H9 (cell line): Measurements from ENCODE around the gene MED20. TPM values are rescaled to one million over a fixed set of nuclear protein-coding genes. Genes with fewer than 3 reads are reported as not detected.

Experiments used
- DNase-seq: peaks from one replicate; pipeline ENCODE4 v3.0.0-alpha.2; 2017
- H2AFZ ChIP-seq: one replicate; pipeline ENCODE4 v1.6.1; 2013; ENCODE audit warnings: mild to moderate bottlenecking, low read length, control low read depth, moderate library complexity
- H2AK5ac ChIP-seq: 2 replicates; pipeline ENCODE4 v1.6.1; 2013; ENCODE audit warnings: low read length, control low read depth, mixed read lengths; ENCODE audit not compliant: insufficient read length
- H2BK120ac ChIP-seq: one replicate; pipeline ENCODE4 v1.6.1; 2013; ENCODE audit warnings: low read depth, mild to moderate bottlenecking, low read length, control low read depth, inconsistent platforms; ENCODE audit not compliant: poor library complexity, severe bottlenecking
- H2BK12ac ChIP-seq: 2 replicates; pipeline ENCODE4 v1.6.1; 2013; ENCODE audit warnings: low read length, control low read depth, mixed read lengths, low read depth; ENCODE audit not compliant: insufficient read length
- H2BK15ac ChIP-seq: 2 replicates; pipeline ENCODE4 v1.6.1; 2013; ENCODE audit warnings: low read depth, low read length, control low read depth
- H2BK20ac ChIP-seq: one replicate; pipeline ENCODE4 v1.6.1; 2013; ENCODE audit warnings: low read depth, mild to moderate bottlenecking, low read length, control low read depth, inconsistent platforms; ENCODE audit not compliant: poor library complexity, severe bottlenecking
- H2BK5ac ChIP-seq: 2 replicates; pipeline ENCODE4 v1.6.1; 2013; ENCODE audit warnings: low read length, control low read depth, mixed read lengths; ENCODE audit not compliant: insufficient read length
- H3K14ac ChIP-seq: 2 replicates; pipeline ENCODE4 v1.6.1; 2013; ENCODE audit warnings: low read length, control low read depth; ENCODE audit not compliant: insufficient read depth
- H3K18ac ChIP-seq: 2 replicates; pipeline ENCODE4 v1.6.1; 2013; ENCODE audit warnings: low read depth, mild to moderate bottlenecking, mixed read lengths, low read length, control low read depth; ENCODE audit not compliant: insufficient read length
- H3K23ac ChIP-seq: 2 replicates; pipeline ENCODE4 v1.6.1; 2013; ENCODE audit warnings: low read length, control low read depth, mixed read lengths, low read depth; ENCODE audit not compliant: insufficient read length
- H3K23me2 ChIP-seq: 2 replicates; pipeline ENCODE4 v1.6.1; 2013; ENCODE audit warnings: low read depth, mild to moderate bottlenecking, mixed read lengths, low read length, control low read depth; ENCODE audit not compliant: insufficient read length, poor library complexity, severe bottlenecking
- H3K27ac ChIP-seq: 2 replicates; pipeline ENCODE4 v1.5.1; 2013; ENCODE audit warnings: low read length, control low read depth, mixed read lengths, low read depth; ENCODE audit not compliant: insufficient read length
- H3K27me3 ChIP-seq: 2 replicates; pipeline ENCODE4 v1.6.1; 2013; ENCODE audit warnings: low read length, control low read depth, inconsistent platforms; ENCODE audit not compliant: insufficient read depth
- H3K4ac ChIP-seq: 2 replicates; pipeline ENCODE4 v1.6.1; 2013; ENCODE audit warnings: low read depth, mild to moderate bottlenecking, control low read depth, inconsistent platforms, low read length, moderate library complexity
- H3K4me1 ChIP-seq: 2 replicates; pipeline ENCODE4 v1.6.1; 2013; ENCODE audit warnings: low read length, control low read depth, inconsistent platforms; ENCODE audit not compliant: insufficient read depth
- H3K4me2 ChIP-seq: 2 replicates; pipeline ENCODE4 v1.6.1; 2013; ENCODE audit warnings: low read length, control low read depth, mixed read lengths; ENCODE audit not compliant: insufficient read length, insufficient read depth
- H3K56ac ChIP-seq: 2 replicates; pipeline ENCODE4 v1.6.1; 2013; ENCODE audit warnings: low read depth, mild to moderate bottlenecking, mixed read lengths, low read length, control low read depth; ENCODE audit not compliant: insufficient read length
- H3K79me1 ChIP-seq: 2 replicates; pipeline ENCODE4 v1.6.1; 2013; ENCODE audit warnings: low read depth, mild to moderate bottlenecking, moderate library complexity, low read length, control low read depth, inconsistent platforms; ENCODE audit not compliant: insufficient read depth, poor library complexity, severe bottlenecking
- H3K79me2 ChIP-seq: 2 replicates; pipeline ENCODE4 v1.6.1; 2013; ENCODE audit warnings: low read length, control low read depth, inconsistent platforms; ENCODE audit not compliant: insufficient read depth
- H3K9ac ChIP-seq: 2 replicates; pipeline ENCODE4 v1.6.1; 2013; ENCODE audit warnings: low read length, control low read depth, mixed read lengths; ENCODE audit not compliant: insufficient read length; ENCODE audit errors: extremely low read depth
- H3K9me3 ChIP-seq: one replicate; pipeline ENCODE4 v1.6.1; 2013; ENCODE audit warnings: low read depth, low read length, inconsistent platforms; ENCODE audit not compliant: control insufficient read depth
- H3T11ph ChIP-seq: one replicate; pipeline ENCODE4 v1.6.1; 2013; ENCODE audit warnings: mild to moderate bottlenecking, low read length, control low read depth, inconsistent platforms
- H4K20me1 ChIP-seq: one replicate; pipeline ENCODE4 v1.6.1; 2013; ENCODE audit not compliant: control insufficient read depth, insufficient read length, insufficient read depth
- H4K5ac ChIP-seq: 2 replicates; pipeline ENCODE4 v1.6.1; 2013; ENCODE audit warnings: low read depth, mild to moderate bottlenecking, mixed read lengths, low read length, control low read depth; ENCODE audit not compliant: insufficient read length
- H4K8ac ChIP-seq: replicated peaks from 2 replicates; pipeline ENCODE4 v1.6.1; 2013; ENCODE audit warnings: low read length, control low read depth, mixed read lengths, low read depth; ENCODE audit not compliant: insufficient read length
- H4K91ac ChIP-seq: 2 replicates; pipeline ENCODE4 v1.6.1; 2013; ENCODE audit warnings: low read depth, mild to moderate bottlenecking, moderate library complexity, mixed read lengths, low read length, control low read depth; ENCODE audit not compliant: insufficient read length
- H3K27ac Mint-ChIP-seq, 3 experiments: 2 replicates in 2 of 3; 3 replicates in 1 of 3; pipeline ENCODE4 v1.8.0; 2020 to 2021; ENCODE audit warnings: mixed read lengths in 3 of 3, mild to moderate bottlenecking in 1 of 3, moderate library complexity in 1 of 3
- H3K27me3 Mint-ChIP-seq: 2 replicates; pipeline ENCODE4 v1.8.0; 2021; ENCODE audit warnings: low read depth, mild to moderate bottlenecking, moderate library complexity, mixed read lengths
- H3K36me3 Mint-ChIP-seq, 3 experiments: 2 replicates in 2 of 3; 3 replicates in 1 of 3; pipeline ENCODE4 v1.8.0; 2020 to 2021; ENCODE audit warnings: low read depth in 3 of 3, mixed read lengths in 3 of 3; ENCODE audit not compliant: insufficient read depth in 1 of 3
- H3K4me1 Mint-ChIP-seq, 2 experiments: 2 replicates each; pipeline ENCODE4 v1.8.0; 2020; ENCODE audit warnings: mixed read lengths in 2 of 2
- H3K4me3 Mint-ChIP-seq, 2 experiments: 2 replicates in 1 of 2; 3 replicates in 1 of 2; pipeline ENCODE4 v1.8.0; 2020 to 2021; ENCODE audit warnings: mild to moderate bottlenecking in 2 of 2, mixed read lengths in 2 of 2, moderate library complexity in 1 of 2
- H3K9me3 Mint-ChIP-seq, 2 experiments: 2 replicates in 1 of 2; 3 replicates in 1 of 2; pipeline ENCODE4 v1.8.0; 2020; ENCODE audit warnings: mild to moderate bottlenecking in 2 of 2, mixed read lengths in 2 of 2, moderate library complexity in 1 of 2
- WGBS: extraction: QIAGEN DNeasy Blood & Tissue Kit; methylation state at CpG from one replicate; pipeline ENCODE4 v1.1.7; 2013; ENCODE audit warnings: missing lambda C conversion rate, low lambda C conversion rate, mixed read lengths; ENCODE audit not compliant: insufficient read length; ENCODE audit errors: extremely low coverage; 5-methylcytosine and 5-hydroxymethylcytosine counted together
- total RNA-seq: library from RNA; stranded (reverse); gene quantifications from 2 replicates; pipeline ENCODE4 v1.2.1, GENCODE V29; 2021
- TF ChIP-seq, protein P1 (sequence below): fragments of 200-600 bp; sonication (generic); conservative IDR thresholded peaks from 3 replicates; pipeline ENCODE4 v1.8.0; 2021; ENCODE audit warnings: antibody characterized with exemption, mild to moderate bottlenecking

The MED20 gene
- total RNA-seq, 1 experiment from 2014 or later, result 28.9 TPM

DNA sequence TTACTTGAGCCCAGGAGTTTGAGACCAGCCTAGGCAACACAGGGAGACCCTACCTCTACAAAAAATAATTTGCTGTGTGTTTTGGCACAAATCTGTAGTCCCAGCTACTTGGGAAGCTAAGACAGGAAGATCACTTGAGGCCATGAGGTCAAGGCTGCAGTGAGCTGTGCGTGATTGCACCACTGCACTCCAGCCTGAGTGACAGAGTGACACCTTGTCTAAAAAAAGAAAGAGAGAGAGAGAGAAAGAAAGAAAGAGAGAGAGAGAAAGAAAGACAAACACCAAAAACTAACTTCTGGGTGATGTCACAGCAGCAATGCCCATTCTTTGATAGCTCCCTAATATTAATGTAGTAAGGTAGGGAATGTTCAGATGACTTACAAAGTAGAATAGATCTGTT, 46.2 kb downstream of the MED20 start:
- no peaks in the 10 kb centered on the region for H3K27me3 Mint-ChIP-seq
- no peak overlapping the region for H2BK120ac ChIP-seq
- no peak overlapping the region for H2BK20ac ChIP-seq
- H3K4me1 ChIP-seq, result no peaks in the 10 kb centered on the region
- no peak overlapping the region for H3K23ac ChIP-seq
- H3K27ac ChIP-seq, result no peak overlapping the region
- H2AFZ ChIP-seq, result no peak overlapping the region
- no peak overlapping the region for H2BK15ac ChIP-seq
- H3K79me1 ChIP-seq, result peaks cover 3% of the 10 kb centered on the region
- no peak overlapping the region for H4K5ac ChIP-seq
- DNase-seq, result no peak
- H3K23me2 ChIP-seq, result no peaks in the 10 kb centered on the region
- no peak overlapping the region for H3K4me3 Mint-ChIP-seq
- no peak overlapping the region for H4K8ac ChIP-seq
- no peak overlapping the region for H3K4me2 ChIP-seq
- TF ChIP-seq, protein P1, sequence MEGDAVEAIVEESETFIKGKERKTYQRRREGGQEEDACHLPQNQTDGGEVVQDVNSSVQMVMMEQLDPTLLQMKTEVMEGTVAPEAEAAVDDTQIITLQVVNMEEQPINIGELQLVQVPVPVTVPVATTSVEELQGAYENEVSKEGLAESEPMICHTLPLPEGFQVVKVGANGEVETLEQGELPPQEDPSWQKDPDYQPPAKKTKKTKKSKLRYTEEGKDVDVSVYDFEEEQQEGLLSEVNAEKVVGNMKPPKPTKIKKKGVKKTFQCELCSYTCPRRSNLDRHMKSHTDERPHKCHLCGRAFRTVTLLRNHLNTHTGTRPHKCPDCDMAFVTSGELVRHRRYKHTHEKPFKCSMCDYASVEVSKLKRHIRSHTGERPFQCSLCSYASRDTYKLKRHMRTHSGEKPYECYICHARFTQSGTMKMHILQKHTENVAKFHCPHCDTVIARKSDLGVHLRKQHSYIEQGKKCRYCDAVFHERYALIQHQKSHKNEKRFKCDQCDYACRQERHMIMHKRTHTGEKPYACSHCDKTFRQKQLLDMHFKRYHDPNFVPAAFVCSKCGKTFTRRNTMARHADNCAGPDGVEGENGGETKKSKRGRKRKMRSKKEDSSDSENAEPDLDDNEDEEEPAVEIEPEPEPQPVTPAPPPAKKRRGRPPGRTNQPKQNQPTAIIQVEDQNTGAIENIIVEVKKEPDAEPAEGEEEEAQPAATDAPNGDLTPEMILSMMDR, result no peak
- no peak overlapping the region for H2AK5ac ChIP-seq
- H3K9ac ChIP-seq, result no peak overlapping the region
- peak overlapping the region in 1 of 3 experiments; percentile 15; a peak in 1 of 7 replicates for H3K27ac Mint-ChIP-seq
- no peaks in the 10 kb centered on the region for H3K27me3 ChIP-seq
- no peak overlapping the region for H2BK5ac ChIP-seq
- H3K18ac ChIP-seq, result no peak overlapping the region
- H3K9me3 ChIP-seq, result no peaks in the 10 kb centered on the region
- H3T11ph ChIP-seq, result no peak overlapping the region
- no peak overlapping the region for H2BK12ac ChIP-seq
- H4K91ac ChIP-seq, result no peak overlapping the region
- no peak overlapping the region for H3K4ac ChIP-seq
- H3K9me3 Mint-ChIP-seq, result no peaks in the 10 kb centered on the region
- H3K4me1 Mint-ChIP-seq, result peaks cover 8 to 16% of the 10 kb centered on the region in 2 experiments
- H3K14ac ChIP-seq, result no peak overlapping the region
- H3K79me2 ChIP-seq, result no peaks in the 10 kb centered on the region
- no CpG with 5 or more reads among the region's 1 CpG for WGBS
- no peak overlapping the region for H3K56ac ChIP-seq
- peaks cover 1 to 8% (median 6%) of the 10 kb centered on the region in 3 experiments; a peak in 3 of 7 replicates for H3K36me3 Mint-ChIP-seq
- no peaks in the 10 kb centered on the region for H4K20me1 ChIP-seq
